Activated CD4-positive, alpha-beta T cell treated with anti-CD3 and anti-CD28 coated beads for 36 hours (primary cell): ENCODE results near the gene SP100. TPM values are rescaled to one million over a fixed set of nuclear protein-coding genes. Genes with fewer than 3 reads are reported as not detected.

Source experiments
- ATAC-seq: fragments of 200-7000 bp; cut with Tn5 transposase; one replicate; pipeline ENCODE4 v1.10.0; 2021; ENCODE audit warnings: mild to moderate bottlenecking, moderate library complexity
- CTCF ChIA-PET: fragments of 350-600 bp; sonication (Branson Sonifier 250); formaldehyde crosslinking; loops from one replicate; lab custom pipeline; 2021; ENCODE audit warnings: antibody characterized with exemption; lab: Charles Lee
- POLR2A ChIA-PET: fragments of 350-600 bp; sonication (Branson Sonifier 250); formaldehyde crosslinking; loops from one replicate; lab custom pipeline; 2021; ENCODE audit warnings: antibody characterized with exemption, inconsistent platforms; lab: Charles Lee
- DNase-seq: peaks from one replicate; pipeline ENCODE4 v3.0.0-alpha.2; 2020
- H3K27ac Mint-ChIP-seq: one replicate; pipeline ENCODE4 v1.8.0; 2021; ENCODE audit warnings: mixed read lengths
- H3K27me3 Mint-ChIP-seq: one replicate; pipeline ENCODE4 v1.8.0; 2021; ENCODE audit warnings: mixed read lengths
- H3K36me3 Mint-ChIP-seq: one replicate; pipeline ENCODE4 v1.8.0; 2021; ENCODE audit warnings: low read depth, mixed read lengths
- H3K4me1 Mint-ChIP-seq: one replicate; pipeline ENCODE4 v1.8.0; 2021; ENCODE audit warnings: mixed read lengths
- H3K4me3 Mint-ChIP-seq: one replicate; pipeline ENCODE4 v1.8.0; 2021; ENCODE audit warnings: mild to moderate bottlenecking, moderate library complexity, mixed read lengths
- H3K9me3 Mint-ChIP-seq: one replicate; pipeline ENCODE4 v1.8.0; 2021; ENCODE audit warnings: low read depth, mixed read lengths
- intact Hi-C, 2 experiments: fragments of 100-400 bp; cut with DNase I in 1 of 2; cut with micrococcal nuclease in 1 of 2; formaldehyde crosslinking; loops; one replicate each; pipeline versions ENCODE4 v1.14.2 to v1.15.1; 2022 to 2024; cut with DNase I, micrococcal nuclease
- total RNA-seq, 2 experiments: library from RNA; stranded (reverse); gene quantifications; one replicate each; pipeline ENCODE4 v1.2.3, GENCODE V29; 2021

SP100 gene
- total RNA-seq, 2 experiments from 2014 or later, result 150 to 174 TPM

GRCh38 chr2:230441227-230441897 is 25.4 kb downstream of the SP100 start:
- Mint-ChIP-seq H3K36me3 (peaks cover 62% of the 10 kb centered on the region), H3K9me3 (peaks cover 1% of the 10 kb centered on the region), H3K27me3 (no peaks in the 10 kb centered on the region), H3K4me3 (peak overlapping the region; percentile 40), H3K27ac (peak overlapping the region; percentile 84), H3K4me1 (peaks cover 60% of the 10 kb centered on the region)
- DNase-seq, result peak; percentile 59
- ATAC-seq, result peak; percentile 80
- CTCF ChIA-PET, result no interaction called here
- POLR2A ChIA-PET, result no interaction called here
- intact Hi-C loops, result loop anchor here in 1 of 2 experiments (10.0 kb wide), 2 partner anchors 353 to 513 kb away; no protein-coding TSS in a partner anchor

DNA sequence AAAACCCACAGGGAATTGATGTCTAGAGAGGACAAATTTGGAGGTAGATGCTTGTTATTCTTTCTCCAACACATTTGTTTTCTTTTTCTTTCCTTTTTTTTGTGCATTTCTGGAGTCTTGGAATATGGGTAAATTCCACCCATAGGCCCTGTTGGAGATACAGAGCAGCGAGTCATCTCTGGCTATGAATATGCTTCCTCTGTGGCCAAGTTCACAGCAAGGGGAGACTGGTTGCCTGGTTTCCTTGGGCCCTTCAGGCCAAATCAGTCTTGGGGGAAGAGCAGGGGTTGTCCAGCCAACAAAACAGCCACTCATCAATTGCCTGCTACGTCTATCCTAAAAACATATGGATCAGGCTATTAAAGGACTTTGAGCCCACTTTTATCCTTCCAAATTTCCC is 27.5 kb downstream of the SP100 start:
- no peak overlapping the region for H3K4me3 Mint-ChIP-seq
- DNase-seq (peak; percentile 33), ATAC-seq (no peak)
- intact Hi-C loops, result loop anchor here in 1 of 2 experiments (10.0 kb wide), 2 partner anchors 351 to 511 kb away; no protein-coding TSS in a partner anchor
- H3K36me3 Mint-ChIP-seq, result peaks cover 72% of the 10 kb centered on the region
- ChIA-PET POLR2A (no interaction called here), CTCF (no interaction called here)
- no peak overlapping the region for H3K27ac Mint-ChIP-seq
- H3K9me3 Mint-ChIP-seq, result no peaks in the 10 kb centered on the region
- H3K4me1 Mint-ChIP-seq, result peaks cover 79% of the 10 kb centered on the region
- no peaks in the 10 kb centered on the region for H3K27me3 Mint-ChIP-seq

GRCh38 chr2:230444832-230445231 is 28.8 kb downstream of the SP100 start:
- Mint-ChIP-seq H3K36me3 (peaks cover 71% of the 10 kb centered on the region), H3K9me3 (no peaks in the 10 kb centered on the region), H3K27me3 (no peaks in the 10 kb centered on the region), H3K27ac (no peak overlapping the region), H3K4me3 (no peak overlapping the region), H3K4me1 (peaks cover 78% of the 10 kb centered on the region)
- ATAC-seq (no peak), DNase-seq (no peak)
- ChIA-PET POLR2A (no interaction called here), CTCF (no interaction called here)
- intact Hi-C loops, result loop anchor here in 1 of 2 experiments (10.0 kb wide), 2 partner anchors 350 to 510 kb away; no protein-coding TSS in a partner anchor

GRCh38 chr2:230447036-230447435 is 31.0 kb downstream of the SP100 start:
- ChIA-PET POLR2A (interaction anchor here (1.0 kb wide), 1 partner anchor 11 kb away, joined by 6 read pairs; no protein-coding TSS in a partner anchor), CTCF (interaction anchor here (0.6 kb wide), 1 partner anchor 101 kb away, joined by 4 read pairs; no protein-coding TSS in a partner anchor)
- no peak overlapping the region for H3K4me3 Mint-ChIP-seq
- H3K9me3 Mint-ChIP-seq, result no peaks in the 10 kb centered on the region
- peaks cover 76% of the 10 kb centered on the region for H3K36me3 Mint-ChIP-seq
- peak overlapping the region; percentile 87 for H3K27ac Mint-ChIP-seq
- ATAC-seq, result no peak
- H3K27me3 Mint-ChIP-seq, result no peaks in the 10 kb centered on the region
- DNase-seq, result peak; percentile 38
- intact Hi-C loops, result loop anchor here in 1 of 2 experiments (1.0 to 10.0 kb wide), 3 partner anchors 31 to 508 kb away; partner anchors contain the start of gene SP100
- peaks cover 68% of the 10 kb centered on the region for H3K4me1 Mint-ChIP-seq

GRCh38 chr2:230447455-230448451 is 31.8 kb downstream of the SP100 start:
- peak overlapping the region; percentile 22 for H3K4me3 Mint-ChIP-seq
- H3K9me3 Mint-ChIP-seq, result no peaks in the 10 kb centered on the region
- POLR2A ChIA-PET, result interaction anchor here (0.8 to 1.1 kb wide), 3 partner anchors 12 to 135 kb away, joined by 3 to 6 read pairs (median 6); no protein-coding TSS in a partner anchor
- CTCF ChIA-PET, result interaction anchor here (0.6 to 1.6 kb wide), 4 partner anchors 102 to 350 kb away, joined by 3 to 6 read pairs (median 4); partner anchors contain the start of gene SP140L
- peaks cover 64% of the 10 kb centered on the region for H3K4me1 Mint-ChIP-seq
- peaks cover 79% of the 10 kb centered on the region for H3K36me3 Mint-ChIP-seq
- H3K27ac Mint-ChIP-seq, result peak overlapping the region; percentile 87
- no peaks in the 10 kb centered on the region for H3K27me3 Mint-ChIP-seq
- ATAC-seq (peak; percentile 88), DNase-seq (peak; percentile 58)
- intact Hi-C loops, result loop anchor here in 1 of 2 experiments (1.0 to 10.0 kb wide), 3 partner anchors 31 to 507 kb away; partner anchors contain the start of gene SP100

- no peak for ATAC-seq
- Mint-ChIP-seq H3K4me1 (peaks cover 73% of the 10 kb centered on the region), H3K9me3 (no peaks in the 10 kb centered on the region), H3K27me3 (no peaks in the 10 kb centered on the region), H3K36me3 (peaks cover 86% of the 10 kb centered on the region), H3K27ac (no peak overlapping the region), H3K4me3 (no peak overlapping the region)
- DNase-seq, result no peak
- ChIA-PET POLR2A (no interaction called here), CTCF (no interaction called here)
- intact Hi-C loops, result loop anchor here in 1 of 2 experiments (10.0 kb wide), 2 partner anchors 345 to 505 kb away; no protein-coding TSS in a partner anchor
Observed at GRCh38 chr2:230449901-230450467, 34.0 kb downstream of the SP100 start.

GRCh38 chr2:230453006-230453405 is 37.0 kb downstream of the SP100 start:
- intact Hi-C loops, result no loop called here
- no peak for ATAC-seq
- Mint-ChIP-seq H3K4me1 (peaks cover 74% of the 10 kb centered on the region), H3K9me3 (peaks cover 9% of the 10 kb centered on the region), H3K4me3 (no peak overlapping the region), H3K36me3 (peaks cover 90% of the 10 kb centered on the region), H3K27ac (no peak overlapping the region), H3K27me3 (no peaks in the 10 kb centered on the region)
- ChIA-PET CTCF (no interaction called here), POLR2A (no interaction called here)
- no peak for DNase-seq

GRCh38 chr2:230455005-230455684 is 39.1 kb downstream of the SP100 start:
- DNase-seq, result no peak
- ATAC-seq, result no peak
- no peaks in the 10 kb centered on the region for H3K27me3 Mint-ChIP-seq
- CTCF ChIA-PET, result no interaction called here
- POLR2A ChIA-PET, result no interaction called here
- intact Hi-C loops, result no loop called here
- peaks cover 91% of the 10 kb centered on the region for H3K36me3 Mint-ChIP-seq
- H3K27ac Mint-ChIP-seq, result no peak overlapping the region
- peaks cover 74% of the 10 kb centered on the region for H3K4me1 Mint-ChIP-seq
- H3K9me3 Mint-ChIP-seq, result peaks cover 9% of the 10 kb centered on the region
- no peak overlapping the region for H3K4me3 Mint-ChIP-seq

GRCh38 chr2:230457073-230457768 is 41.2 kb downstream of the SP100 start:
- Mint-ChIP-seq H3K27ac (peak overlapping the region; percentile 21), H3K4me3 (no peak overlapping the region)
- intact Hi-C loops, result no loop called here

DNA sequence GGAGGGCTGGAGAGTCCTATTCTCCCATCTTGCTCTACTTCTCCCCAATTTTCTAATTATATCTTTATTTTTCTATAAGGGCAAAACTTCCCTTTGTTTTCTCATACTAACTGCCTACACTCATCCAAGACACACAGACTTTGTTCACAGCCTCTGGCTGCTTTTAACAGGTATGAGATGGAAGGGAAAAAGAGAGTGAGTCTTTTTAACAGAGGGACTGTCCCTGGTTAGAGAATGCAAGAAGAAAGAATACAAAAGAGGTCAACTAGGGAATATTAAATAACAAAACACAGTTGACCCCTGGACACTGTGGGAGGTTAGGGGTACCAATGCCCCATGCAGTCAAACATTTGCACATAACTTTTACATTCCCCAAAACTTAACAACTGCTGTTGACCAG is 41.8 kb downstream of the SP100 start:
- H3K27me3 Mint-ChIP-seq, result no peaks in the 10 kb centered on the region
- intact Hi-C loops, result no loop called here
- POLR2A ChIA-PET, result no interaction called here
- no peak overlapping the region for H3K27ac Mint-ChIP-seq
- peaks cover 86% of the 10 kb centered on the region for H3K36me3 Mint-ChIP-seq
- CTCF ChIA-PET, result no interaction called here
- DNase-seq, result no peak
- H3K4me1 Mint-ChIP-seq, result peaks cover 62% of the 10 kb centered on the region
- peak; percentile 57 for ATAC-seq
- H3K4me3 Mint-ChIP-seq, result no peak overlapping the region
- peaks cover 9% of the 10 kb centered on the region for H3K9me3 Mint-ChIP-seq

More at GRCh38 chr2:230457073-230457768, 41.2 kb downstream of the SP100 start:
- DNase-seq, result no peak
- no peaks in the 10 kb centered on the region for H3K27me3 Mint-ChIP-seq
- peaks cover 66% of the 10 kb centered on the region for H3K4me1 Mint-ChIP-seq
- ChIA-PET POLR2A (no interaction called here), CTCF (no interaction called here)
- peak; percentile 53 for ATAC-seq
- peaks cover 9% of the 10 kb centered on the region for H3K9me3 Mint-ChIP-seq
- peaks cover 88% of the 10 kb centered on the region for H3K36me3 Mint-ChIP-seq
